ENCODE data around the gene LBR.
A peak's percentile ranks its signal among the peaks of the same experiment; 100 is the strongest.
"Not testable (repeated sequence)": the region's sequence is repeated elsewhere in the genome, so short reads cannot be mapped to it uniquely, and the experiment has no call there.

Gene LBR

DNA sequence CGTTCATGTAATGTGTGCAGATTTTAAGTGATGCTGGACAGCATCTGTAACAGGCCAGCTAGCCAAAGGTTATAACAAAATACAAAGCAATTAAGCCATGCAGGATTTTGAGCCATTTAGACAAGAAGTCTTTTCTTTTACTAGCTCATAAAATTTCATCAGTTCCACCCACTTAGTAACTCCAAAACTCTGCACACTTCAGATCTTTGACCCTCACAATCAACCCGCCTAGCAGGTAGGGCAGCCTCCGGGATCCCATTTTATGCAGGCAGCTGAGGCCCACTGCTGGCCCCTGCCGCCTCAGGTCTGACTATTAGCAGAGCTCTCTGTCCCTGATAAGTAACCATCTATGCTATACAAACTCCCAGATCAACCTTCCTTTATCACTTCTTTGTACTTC lies 9.2 kb downstream of the LBR start:
- DNase-seq = no peak

DNA sequence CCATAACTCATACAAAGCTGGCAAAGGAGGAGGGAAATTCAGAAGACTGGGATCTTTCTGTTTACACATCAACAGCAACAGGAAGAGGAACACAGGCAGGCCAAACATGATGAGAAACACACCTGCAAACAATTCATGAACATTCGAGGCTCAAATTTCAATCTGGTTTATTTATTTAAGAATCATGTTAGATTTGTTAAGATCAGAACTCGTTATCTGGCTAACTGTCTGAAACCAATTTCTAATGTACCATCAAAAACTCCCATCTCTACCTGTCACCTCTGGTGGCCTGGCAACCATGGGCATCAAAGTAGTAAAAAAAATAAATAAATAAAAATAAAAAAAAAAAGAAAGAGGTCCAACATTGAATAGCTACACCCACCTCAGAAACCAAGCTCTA lies 9.8 kb downstream of the LBR start:
- DNase-seq = no peak

DNA sequence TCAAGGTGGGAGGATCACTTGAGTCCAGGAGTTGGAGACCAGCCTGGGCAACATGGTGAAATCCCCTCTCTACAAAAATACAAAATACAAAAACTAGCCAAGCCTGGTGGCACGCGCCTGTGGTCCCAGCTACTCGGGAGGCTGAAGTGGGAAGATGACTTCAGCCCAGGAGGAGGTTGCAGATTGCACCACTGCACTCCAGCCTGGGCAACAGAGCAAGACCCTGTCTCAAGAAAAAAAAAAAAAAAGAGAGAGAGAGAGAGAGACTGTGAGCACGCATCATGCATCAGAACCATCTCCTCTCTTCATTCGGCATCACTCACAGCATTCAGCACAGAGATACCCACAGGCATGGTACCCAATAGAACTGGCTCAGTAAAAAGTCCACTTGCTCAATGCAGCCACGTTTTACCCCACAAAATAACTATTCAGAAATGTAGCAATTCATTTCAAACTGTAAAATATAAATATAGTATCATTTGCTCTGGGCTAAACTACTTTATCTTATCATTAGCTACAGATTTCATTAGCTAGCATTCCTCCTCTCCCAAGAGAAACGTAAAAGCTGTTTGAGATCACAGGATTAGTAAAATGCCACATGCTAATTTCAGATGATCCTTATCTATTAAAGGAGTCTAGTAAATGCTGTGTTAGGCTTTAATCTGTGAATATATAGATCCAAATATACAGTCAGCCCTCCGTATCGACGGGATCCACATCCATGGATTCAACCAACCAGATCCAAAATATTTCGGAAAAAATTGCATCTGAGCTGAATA lies 11.7 kb downstream of the LBR start:
- DNase-seq = no peak

DNA sequence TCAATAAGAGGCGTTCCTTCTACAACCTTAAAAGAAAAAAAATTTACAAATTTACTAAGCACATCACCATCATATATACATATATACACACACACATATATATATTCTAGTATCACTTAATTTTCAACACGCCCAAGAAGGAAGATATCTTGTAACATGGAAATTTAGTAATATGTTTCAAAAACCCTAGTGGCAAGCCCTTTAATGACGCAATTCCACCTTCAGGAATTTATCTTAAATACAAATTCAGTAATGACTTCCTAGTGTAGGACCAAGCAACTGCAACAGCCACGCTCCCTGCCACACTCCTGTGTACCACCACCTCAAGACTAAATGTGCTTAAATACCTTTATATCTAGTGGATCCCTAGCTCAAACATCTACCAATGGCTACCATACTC lies 12.5 kb downstream of the LBR start:
- DNase-seq = no peak

DNA sequence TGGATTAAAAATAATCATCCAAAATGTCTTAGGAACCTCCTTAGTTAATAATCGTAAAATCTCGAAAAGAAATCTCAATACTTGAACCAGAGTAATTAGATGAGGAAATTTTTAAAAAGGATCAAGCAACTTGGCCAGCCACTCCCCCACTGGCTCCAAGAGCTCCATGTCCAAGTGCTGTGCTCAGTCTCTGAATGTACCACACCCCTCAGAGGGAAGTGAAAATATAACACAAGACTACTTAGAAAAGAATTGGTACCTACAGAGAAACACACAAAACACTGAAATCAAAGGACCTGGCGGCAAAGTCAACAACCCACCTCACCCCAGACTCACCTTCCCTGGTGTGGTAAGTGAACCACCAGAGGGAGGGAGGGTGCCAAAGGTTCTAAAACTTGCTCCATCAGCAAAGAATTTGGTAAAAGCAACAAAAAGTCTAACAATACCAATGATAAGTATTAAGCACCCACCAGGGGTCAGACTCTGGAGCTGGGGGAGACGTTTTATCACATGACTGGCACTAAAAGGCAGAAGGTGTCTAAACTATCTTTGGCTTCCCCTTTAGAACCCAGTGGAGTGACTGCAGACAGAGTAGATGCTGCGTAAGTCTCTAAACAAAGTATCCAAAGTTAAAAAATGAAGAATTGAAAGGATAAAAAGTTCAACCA lies 14.0 kb downstream of the LBR start:
- DNase-seq = no peak

DNA sequence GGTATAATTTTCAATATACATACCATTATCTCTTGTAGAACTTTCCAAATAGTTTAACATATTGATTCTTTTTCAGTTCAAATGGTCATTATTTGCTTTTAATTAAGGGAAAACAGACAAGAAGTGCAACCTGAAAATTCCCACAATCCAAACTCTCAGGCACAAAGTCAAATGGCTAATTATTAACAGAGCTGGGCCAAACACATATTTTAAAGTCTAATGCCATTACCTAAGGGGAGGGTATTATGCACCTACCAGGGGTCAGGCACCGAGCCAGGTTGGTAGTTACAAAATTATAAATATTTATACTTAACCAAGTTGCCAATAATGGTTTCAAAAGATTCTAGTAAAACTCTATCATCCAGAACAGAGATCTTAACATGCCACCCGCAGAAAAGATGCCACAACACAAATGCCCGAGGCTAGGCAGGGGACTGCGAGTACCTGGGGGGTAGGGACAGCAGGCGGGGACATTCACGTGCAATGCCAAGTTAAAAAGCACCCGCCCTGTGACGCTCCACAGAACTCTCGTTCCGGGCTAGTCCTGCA lies 15.0 kb downstream of the LBR start:
- no peak for DNase-seq

DNA sequence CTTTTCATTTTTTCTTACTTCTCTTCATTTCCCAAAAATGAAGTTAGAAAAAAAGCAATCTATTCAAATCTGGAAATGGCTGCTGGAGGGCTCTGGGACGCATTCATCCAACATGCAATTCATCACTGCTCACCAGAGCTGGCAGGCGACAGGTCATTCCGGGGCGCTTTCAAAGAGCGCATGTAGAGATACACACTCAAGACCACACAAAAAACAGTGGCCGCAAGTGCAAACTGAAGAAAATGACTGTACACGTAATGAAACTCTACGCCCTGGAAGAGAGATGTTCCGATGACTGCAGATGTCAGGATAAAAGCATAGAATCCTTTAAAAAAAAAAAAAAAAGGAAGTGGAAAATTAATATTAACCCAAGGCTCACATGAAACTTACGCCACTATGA lies 15.5 kb downstream of the LBR start:
- no peak for DNase-seq

DNA sequence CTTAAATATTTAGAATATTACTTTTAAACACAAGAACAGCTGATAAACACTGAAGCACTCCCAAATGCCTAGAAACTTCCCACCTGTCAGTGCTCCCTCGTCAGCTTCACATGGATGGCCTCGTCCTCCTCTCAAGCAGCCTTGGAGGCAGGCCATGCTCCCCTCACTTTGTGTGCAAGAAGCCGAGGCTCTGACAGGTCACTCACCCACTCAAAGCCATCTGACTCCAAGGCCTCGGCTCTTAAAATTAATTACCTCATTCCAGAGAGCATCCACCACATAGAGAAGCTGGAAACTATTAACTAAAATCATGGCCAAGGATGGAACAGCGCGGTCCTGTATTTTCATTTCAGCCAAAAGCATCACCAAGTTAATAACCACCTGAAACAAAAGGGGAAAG lies 17.8 kb downstream of the LBR start:
- DNase-seq = no peak

DNA sequence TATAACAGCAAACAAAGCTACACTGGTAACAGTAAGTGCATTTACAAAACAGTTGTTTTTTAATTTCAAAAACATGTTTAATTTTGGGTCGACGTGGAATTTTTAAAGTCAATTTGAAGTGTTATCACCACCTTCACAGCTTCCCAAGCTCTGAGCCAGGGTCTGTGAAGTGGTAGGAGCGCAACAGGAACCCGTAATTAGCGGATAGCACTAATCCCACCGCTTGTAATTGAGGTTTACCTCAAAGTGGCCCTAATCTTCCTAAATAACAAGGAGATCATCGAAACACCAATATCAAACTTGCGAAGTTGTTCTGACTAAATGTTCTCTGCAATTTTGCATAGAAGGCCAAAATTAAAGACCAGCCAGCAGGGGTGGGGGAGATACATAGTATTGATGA lies 18.8 kb downstream of the LBR start:
- no peak for DNase-seq

DNA sequence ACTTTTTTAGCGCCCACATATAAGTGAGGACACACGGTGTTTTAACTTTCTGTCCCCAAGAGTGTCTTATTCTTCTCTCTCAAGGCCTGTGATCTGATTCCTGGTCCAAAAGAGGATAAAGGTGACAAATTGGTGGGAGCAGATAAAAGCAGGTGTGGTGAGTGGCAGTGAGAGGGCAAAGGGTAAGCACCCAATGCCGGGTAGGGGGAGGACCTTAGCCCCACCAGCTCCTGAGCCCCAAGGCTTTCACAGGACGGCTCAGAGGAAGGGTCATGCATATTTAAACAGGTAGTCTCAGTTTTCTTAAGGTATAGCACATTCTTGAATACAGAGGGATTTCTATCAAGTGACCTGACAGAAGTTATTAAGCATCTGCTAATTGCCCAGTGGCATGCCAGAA lies 19.6 kb downstream of the LBR start:
- DNase-seq = no peak

DNA sequence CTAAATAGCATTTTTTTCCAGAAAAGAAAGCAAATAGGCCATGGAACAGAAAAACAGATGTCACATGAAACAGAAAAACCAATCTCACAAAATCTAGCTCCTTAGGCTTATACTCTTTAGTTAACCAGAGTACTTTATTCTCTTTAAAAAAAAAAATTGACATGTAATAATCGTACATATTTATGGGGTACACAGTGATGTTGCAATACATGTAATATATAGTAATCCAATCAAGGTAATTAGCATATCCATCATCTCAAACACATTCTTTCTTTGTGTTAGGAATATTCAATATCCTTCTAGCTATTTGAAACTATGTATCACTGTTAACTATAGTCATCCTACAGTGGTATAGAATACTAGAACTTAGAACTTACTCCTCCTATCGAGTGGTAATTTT lies 20.1 kb downstream of the LBR start:
- DNase-seq = no peak

DNA sequence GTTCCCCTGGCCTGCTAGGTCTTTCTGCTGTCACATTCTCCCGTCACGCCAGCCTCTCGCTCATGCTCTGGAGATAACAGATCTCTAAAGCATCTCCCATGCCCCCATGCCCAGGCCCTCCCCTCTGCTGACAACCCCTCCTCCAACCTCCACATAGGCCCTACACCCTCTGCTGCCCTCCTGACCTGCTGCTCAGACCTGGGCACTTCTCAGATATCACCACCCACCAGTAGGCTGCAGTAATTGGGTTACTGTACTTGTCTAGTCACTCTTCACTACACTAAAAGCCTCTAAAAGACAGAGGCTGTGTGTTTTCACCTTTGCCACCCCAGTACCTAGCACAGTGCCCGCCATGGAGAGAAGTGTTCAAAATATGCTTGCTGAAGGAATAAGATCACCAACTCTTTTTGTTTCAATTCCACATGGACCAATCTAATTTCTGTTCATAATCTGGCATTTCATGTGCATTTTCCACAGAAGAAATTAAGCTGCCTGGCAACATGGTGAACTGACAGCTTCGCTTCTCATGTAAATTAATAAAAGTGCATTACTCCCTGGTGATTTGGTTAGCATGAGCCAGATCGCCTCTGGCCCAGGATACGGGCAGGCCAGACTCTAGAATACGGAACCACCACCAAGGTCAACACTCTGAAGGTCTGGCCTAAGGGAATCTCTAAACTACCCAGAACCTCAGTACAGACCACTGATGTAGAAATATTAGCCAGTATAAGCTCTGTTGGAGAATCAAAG lies 20.7 kb downstream of the LBR start:
- DNase-seq = no peak

DNA sequence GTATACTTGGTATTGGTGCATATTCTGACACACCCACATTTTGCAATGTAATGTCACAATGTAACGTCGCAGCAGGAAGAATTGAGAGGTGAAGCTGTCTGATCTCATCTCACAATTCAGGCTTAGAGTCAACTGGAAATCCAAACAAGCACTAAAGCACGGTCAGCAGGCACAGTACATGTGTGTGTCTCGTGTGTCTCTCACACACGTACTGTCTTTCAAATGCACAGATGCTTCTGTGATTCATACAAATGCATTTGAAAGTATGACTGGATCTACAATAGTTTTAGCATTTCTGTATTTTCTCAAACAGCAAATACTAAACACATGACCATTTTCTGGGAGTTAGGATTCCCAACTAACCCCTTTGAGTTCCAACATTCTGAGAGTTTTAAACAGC lies 26.9 kb downstream of the LBR start:
- DNase-seq = no peak

DNA sequence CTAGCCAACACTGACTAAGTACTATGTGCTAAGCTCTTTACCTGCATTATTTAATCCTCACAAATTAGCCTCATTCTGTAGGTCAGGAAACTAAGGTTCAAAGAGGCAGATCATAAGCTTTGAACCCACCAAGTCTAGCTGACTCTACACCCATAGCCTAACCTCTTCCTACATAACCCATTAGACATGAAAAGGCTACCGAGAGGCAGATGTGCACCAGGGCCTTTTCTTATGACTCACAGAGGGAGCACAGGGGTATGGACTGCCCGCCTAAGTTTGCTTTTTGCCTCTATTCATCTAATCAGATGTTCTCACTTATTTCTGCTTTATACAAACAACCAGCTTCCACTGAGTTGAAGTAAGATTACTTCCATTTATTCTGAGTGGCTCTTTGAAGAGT lies 31.5 kb downstream of the LBR start:
- DNase-seq = peak in 1 of 5 experiments; percentile 9

DNA sequence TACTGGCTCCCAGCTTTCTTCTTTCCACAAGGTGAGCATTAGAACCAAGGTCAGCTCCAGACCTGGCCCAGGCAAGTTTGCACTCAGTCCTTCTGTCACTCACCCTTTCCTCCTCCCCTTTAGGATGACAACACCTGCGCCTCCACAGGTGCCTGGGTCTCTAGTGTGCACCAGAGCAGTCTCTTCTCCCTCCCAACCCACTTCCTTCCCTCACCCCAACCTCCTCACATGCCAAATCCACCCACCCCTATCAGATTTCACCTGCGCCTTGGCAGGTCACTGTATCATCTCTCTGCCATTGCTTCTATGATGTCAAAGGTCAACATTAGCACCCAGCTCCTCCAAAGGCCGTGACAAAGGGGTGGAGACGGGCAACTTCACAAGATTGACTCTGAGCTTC lies 38.0 kb downstream of the LBR start:
- DNase-seq = no peak

DNA sequence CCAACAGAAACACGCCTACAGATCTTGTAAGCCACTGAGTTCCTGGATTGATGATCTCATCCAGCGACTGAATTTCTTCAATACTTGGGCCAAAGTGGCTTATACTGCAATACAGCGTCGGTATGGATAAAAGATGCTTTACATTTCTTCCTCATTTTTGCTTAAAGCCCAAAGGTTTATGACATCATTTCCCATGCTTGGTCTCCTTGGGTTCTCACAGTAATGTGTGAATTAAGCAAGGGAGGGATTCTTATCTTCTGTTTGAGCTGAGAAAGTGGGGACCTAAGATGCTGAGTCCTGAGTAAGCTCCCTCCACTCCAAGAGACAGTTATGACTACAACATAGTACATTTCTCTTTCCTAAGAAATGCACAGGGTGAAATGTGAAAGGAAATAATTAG lies 39.5 kb downstream of the LBR start:
- DNase-seq = no peak

DNA sequence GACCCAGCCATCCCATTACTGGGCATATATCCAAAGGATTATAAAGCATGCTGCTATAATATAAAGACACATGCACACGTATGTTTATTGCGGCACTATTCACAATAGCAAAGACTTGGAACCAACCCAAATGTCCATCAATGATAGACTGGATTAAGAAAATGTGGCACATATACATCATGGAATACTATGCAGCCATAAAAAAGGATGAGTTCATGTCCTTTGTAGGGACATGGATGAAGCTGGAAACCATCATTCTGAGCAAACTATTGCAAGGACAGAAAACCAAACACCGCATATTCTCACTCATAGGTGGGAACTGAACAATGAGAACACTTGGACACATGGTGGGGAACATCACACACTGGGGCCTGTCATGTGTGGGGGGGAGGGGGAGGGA lies 41.0 kb downstream of the LBR start:
- DNase-seq = not testable (repeated sequence)

DNA sequence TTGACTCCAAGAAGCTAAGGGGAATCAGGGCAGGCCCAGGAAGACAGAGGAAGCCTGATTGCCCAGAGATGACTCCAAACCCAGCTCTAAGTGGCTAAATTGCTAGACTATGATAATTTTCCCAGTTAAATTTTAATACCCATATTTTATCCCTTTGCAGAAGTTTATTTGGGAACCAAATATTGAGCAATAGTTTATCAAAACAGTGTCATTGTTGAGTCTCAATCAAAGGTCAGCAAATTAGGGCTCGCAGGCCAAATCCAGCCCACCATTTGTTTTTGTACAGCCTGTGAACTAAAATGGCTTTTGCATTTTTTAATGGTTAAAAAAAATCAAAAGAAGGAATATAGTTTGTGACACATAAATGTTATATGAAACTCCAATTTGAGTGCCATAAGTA lies 47.1 kb downstream of the LBR start:
- no peak for DNase-seq

DNA sequence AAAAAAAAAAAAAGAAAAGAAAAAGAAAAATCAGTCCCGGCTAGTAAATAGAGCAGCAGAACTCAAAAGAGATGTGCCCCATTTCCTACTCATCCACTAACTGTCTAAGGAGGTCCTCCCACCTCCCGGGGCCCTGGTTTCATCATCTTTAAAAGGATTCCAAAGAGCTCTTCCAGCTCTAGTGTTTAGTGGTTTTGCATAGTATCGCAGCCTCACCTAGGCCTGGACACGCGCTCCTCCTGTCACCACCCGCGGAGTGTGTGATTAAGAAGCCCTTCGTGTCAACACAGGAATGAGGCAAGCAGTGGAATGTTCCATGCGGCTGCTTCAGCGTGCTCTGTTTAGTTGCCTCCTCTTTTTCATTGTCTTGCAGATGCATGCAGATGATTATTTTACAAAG lies 49.0 kb downstream of the LBR start:
- no peak for DNase-seq

DNA sequence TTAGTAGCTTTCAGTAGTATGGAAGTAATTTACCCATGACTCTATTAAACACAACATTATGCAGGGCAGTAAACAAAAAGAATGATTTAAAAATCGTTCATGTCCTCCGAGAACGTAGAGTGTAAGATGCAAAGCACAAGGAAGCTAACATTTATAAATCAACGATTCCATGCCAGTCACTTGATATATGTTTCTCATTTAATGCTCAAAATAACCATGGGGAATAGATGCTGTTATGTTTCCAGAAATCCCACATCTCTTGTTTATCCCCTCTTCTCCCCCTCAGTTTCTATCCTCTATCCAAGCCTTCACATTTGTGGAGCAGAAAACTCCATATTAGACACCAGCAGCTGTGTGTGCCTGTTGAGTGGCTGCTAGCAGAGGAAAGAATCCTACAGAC lies 52.8 kb downstream of the LBR start:
- DNase-seq = no peak

DNA sequence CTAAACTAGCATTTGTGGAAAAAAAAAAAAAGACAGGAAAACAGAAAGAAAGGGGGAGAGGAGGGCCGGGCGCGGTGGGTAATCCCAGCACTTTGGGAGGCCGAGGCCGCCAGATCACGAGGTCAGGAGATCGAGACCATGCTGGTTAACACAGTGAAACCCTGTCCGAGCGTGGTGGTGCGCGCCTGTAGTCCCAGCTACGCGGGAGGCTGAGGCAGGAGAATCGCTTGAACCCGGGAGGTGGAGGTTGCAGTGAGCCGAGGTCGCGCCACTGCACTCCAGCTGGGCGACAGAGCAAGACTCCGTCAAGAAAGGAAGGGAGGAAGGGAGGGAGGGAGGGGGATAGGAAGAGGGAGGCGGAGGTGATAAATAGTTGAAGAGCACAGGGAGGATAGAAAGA lies 54.7 kb downstream of the LBR start:
- DNase-seq = no peak

DNA sequence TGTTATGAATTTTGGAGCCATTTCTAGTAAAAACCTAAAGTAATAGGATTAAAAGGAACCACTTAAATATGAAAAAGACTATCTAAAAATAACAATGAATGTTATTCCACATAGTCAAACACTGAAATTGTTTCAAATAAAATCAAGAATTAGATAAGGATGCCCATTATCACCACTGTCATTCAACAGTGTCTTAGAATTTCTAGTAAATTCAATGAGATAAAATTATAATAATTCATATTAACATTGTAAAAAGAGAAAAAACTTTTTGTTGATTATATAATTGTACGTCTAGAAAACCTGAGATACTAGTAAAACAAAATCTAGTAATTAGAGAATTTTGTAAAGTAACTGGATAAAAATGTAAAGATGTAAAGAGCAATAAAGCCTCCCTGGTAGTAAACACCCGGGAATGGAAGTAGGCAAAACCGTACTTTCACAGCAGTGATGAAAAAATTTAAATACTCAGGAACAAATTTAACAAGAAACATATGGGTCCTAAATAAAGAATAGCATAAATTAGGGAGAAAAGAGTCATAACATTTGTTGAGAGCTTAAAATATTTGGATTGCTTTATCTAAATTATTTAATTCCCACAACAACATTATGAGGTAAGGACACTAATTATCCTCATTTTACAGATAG lies 56.4 kb downstream of the LBR start:
- no peak for DNase-seq

DNA sequence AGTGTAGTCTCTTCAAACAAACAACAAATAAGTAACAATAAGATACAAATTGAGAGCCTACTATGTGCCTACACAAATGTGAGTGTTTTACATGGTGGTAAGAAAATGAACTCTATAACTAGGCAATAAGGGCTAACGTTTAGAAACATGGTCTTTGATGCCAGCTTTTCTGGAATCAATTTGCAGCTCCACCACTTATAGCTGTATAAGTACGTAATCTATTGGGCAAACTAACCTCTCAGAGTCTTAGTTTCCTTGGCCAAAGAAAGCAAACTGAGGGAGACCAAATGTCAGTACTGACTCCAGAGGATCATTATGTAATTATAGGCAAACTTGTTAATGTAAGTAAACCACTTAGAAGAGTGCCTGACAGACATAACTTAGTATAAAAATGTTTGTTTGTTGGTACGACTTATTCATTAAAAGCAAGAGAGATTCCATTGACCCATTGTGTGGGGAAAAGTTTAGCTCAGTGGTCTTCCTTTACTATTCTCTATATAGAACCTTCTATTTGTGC lies 59.7 kb downstream of the LBR start:
- DNase-seq = no peak
